ENCODE results near the gene CHRNB1. TPM values are rescaled to one million over a fixed set of nuclear protein-coding genes. Genes with fewer than 3 reads are reported as not detected.
"Not testable (repeated sequence)": the region's sequence is repeated elsewhere in the genome, so short reads cannot be mapped to it uniquely, and the experiment has no call there.

Gene CHRNB1
- total and polyA plus RNA-seq, 10 donors: 7.3 to 12.9 (median 11.3) TPM

GRCh38 chr17:7467498-7467897 is 22.6 kb downstream of the CHRNB1 start:
- H3K4me1 ChIP-seq: peaks cover 17 to 73% (median 50%) of the 10 kb centered on the region in 6 donors
- WGBS, 5 donors: 79 to 86% (median 80%) methylated on average over 3 of the region's 3 CpGs
- no peak for TF ChIP-seq POLR2A (IDR thresholded peaks at IDR 0.05)
- no peak for TF ChIP-seq CTCF (IDR thresholded peaks at IDR 0.05 in 8 of 11, conservative IDR thresholded peaks at IDR 0.05 in 3 of 11)
- no peak for TF ChIP-seq POLR2AphosphoS5 (IDR thresholded peaks at IDR 0.05)

GRCh38 chr17:7468290-7468689 is 23.4 kb downstream of the CHRNB1 start:
- intact Hi-C loops (cut with DNase I; ENCODE audit: low total_unique reads): no loop called here
- peaks cover 17 to 79% (median 53%) of the 10 kb centered on the region in 6 donors for H3K4me1 ChIP-seq
- no peaks in the 10 kb centered on the region for H3K9me3 ChIP-seq
- TF ChIP-seq POLR2AphosphoS5 (IDR thresholded peaks at IDR 0.05) (no peak), CTCF (IDR thresholded peaks at IDR 0.05 in 8 of 11, conservative IDR thresholded peaks at IDR 0.05 in 3 of 11) (no peak), POLR2A (IDR thresholded peaks at IDR 0.05) (no peak)
- no peaks in the 10 kb centered on the region for H3K27me3 ChIP-seq (replicated peaks in 1 of 7)
- peak overlapping the region in 1 of 8 donors; percentile 21 for H3K27ac ChIP-seq
- DNase-seq: no peak
- no peak overlapping the region for H3K4me3 ChIP-seq
- WGBS, 5 donors: 90 to 94% (median 94%) methylated on average over 11 of the region's 11 CpGs
- H3K36me3 ChIP-seq: peaks cover 0 to 54% (median 24%) of the 10 kb centered on the region in 6 donors

More at GRCh38 chr17:7467498-7467897, 22.6 kb downstream of the CHRNB1 start:
- intact Hi-C loops (cut with DNase I; ENCODE audit: low total_unique reads): no loop called here
- no peaks in the 10 kb centered on the region for H3K9me3 ChIP-seq
- no peak overlapping the region for H3K4me3 ChIP-seq
- no peaks in the 10 kb centered on the region for H3K27me3 ChIP-seq (replicated peaks in 1 of 7)
- peaks cover 0 to 62% (median 32%) of the 10 kb centered on the region in 6 donors for H3K36me3 ChIP-seq
- H3K27ac ChIP-seq: peak overlapping the region in 6 of 8 donors; percentile 35 to 80 (median 72)
- no peak for DNase-seq

- Histone ChIP-seq H3K4me1 (peaks cover 21 to 86% (median 53%) of the 10 kb centered on the region in 6 donors), H3K27ac (peak overlapping the region in 1 of 8 donors; percentile 21), H3K4me3 (no peak overlapping the region), H3K9me3 (no peaks in the 10 kb centered on the region), H3K36me3 (peaks cover 0 to 48% (median 18%) of the 10 kb centered on the region in 6 donors), H3K27me3 (replicated peaks in 1 of 7) (no peaks in the 10 kb centered on the region)
- TF ChIP-seq POLR2A (IDR thresholded peaks at IDR 0.05) (no peak), CTCF (IDR thresholded peaks at IDR 0.05 in 8 of 11, conservative IDR thresholded peaks at IDR 0.05 in 3 of 11) (no peak), POLR2AphosphoS5 (IDR thresholded peaks at IDR 0.05) (no peak)
- DNase-seq: no peak
- 79 to 91% (median 84%) methylated on average over 12 of the region's 12 CpGs for WGBS, 5 donors
- intact Hi-C loops (cut with DNase I; ENCODE audit: low total_unique reads): no loop called here
Observed at GRCh38 chr17:7468804-7469389, 24.0 kb downstream of the CHRNB1 start.

- H3K9me3 ChIP-seq; intact Hi-C loops (cut with DNase I; ENCODE audit: low total_unique reads); DNase-seq; H3K27ac ChIP-seq; H3K4me3 ChIP-seq; H3K27me3 ChIP-seq (replicated peaks in 1 of 7): not testable (repeated sequence)
- WGBS, 5 donors: 85 to 96% (median 91%) methylated on average over 12 of the region's 12 CpGs
- peaks cover 22 to 94% (median 57%) of the 10 kb centered on the region in 6 donors for H3K4me1 ChIP-seq
- peaks cover 0 to 47% (median 11%) of the 10 kb centered on the region in 6 donors for H3K36me3 ChIP-seq
Observed at GRCh38 chr17:7469843-7470242, 25.0 kb downstream of the CHRNB1 start.

- H3K9me3 ChIP-seq; H3K4me3 ChIP-seq; intact Hi-C loops (cut with DNase I; ENCODE audit: low total_unique reads); DNase-seq; H3K27me3 ChIP-seq (replicated peaks in 1 of 7): not testable (repeated sequence)
- Histone ChIP-seq H3K36me3 (peaks cover 0 to 41% (median 7%) of the 10 kb centered on the region in 6 donors), H3K27ac (peak overlapping the region in 2 of 8 donors; percentile 54 to 68), H3K4me1 (peaks cover 29 to 98% (median 62%) of the 10 kb centered on the region in 6 donors)
- WGBS, 5 donors: 83 to 91% (median 86%) methylated on average over 8 of the region's 8 CpGs
Observed at GRCh38 chr17:7470457-7470973, 25.7 kb downstream of the CHRNB1 start.

Measured in spleen (tissue), 11 donors.